Right cardiac atrium (tissue), 5 donors: ENCODE data around the gene EGFR. TPM values are rescaled to one million over a fixed set of nuclear protein-coding genes. Genes with fewer than 3 reads are reported as not detected.

Experiments used
- ATAC-seq, 2 donors: fragments of 200-7000 bp; cut with Tn5 transposase; one replicate each; pipeline versions ENCODE4 v1.8.0 to v1.9.1; 2020; ENCODE audit warnings: moderate library complexity in 2 of 2, mild to moderate bottlenecking in 1 of 2
- DNase-seq, 3 donors: peaks; one replicate each; pipeline ENCODE4 v3.0.0-alpha.2; 2020
- H3K27ac ChIP-seq: one replicate; pipeline ENCODE4 v1.5.1; 2013; ENCODE audit warnings: mild to moderate bottlenecking, low read length, control low read depth, moderate library complexity
- H3K27me3 ChIP-seq: one replicate; pipeline ENCODE4 v1.6.1; 2013; ENCODE audit not compliant: control insufficient read depth, insufficient read depth
- H3K4me1 ChIP-seq: one replicate; pipeline ENCODE4 v1.6.1; 2013; ENCODE audit warnings: low read length; ENCODE audit not compliant: control insufficient read depth, insufficient read depth
- H3K4me3 ChIP-seq: one replicate; pipeline ENCODE4 v1.5.1; 2013; ENCODE audit warnings: low read length, control low read depth
- H3K9me3 ChIP-seq: one replicate; pipeline ENCODE4 v1.6.1; 2013; ENCODE audit warnings: low read length; ENCODE audit not compliant: control insufficient read depth
- WGBS: extraction: QIAGEN DNeasy Blood & Tissue Kit; methylation state at CpG from one replicate; pipeline ENCODE4 v1.1.7; 2013; 5-methylcytosine and 5-hydroxymethylcytosine counted together
- intact Hi-C, 4 donors: fragments of 100-400 bp; cut with DNase I; formaldehyde crosslinking; loops; one replicate each; pipeline versions ENCODE4 v1.11.0 to v1.14.0; 2022 to 2023
- polyA plus RNA-seq: library from polyadenylated mRNA; stranded (reverse); fragments of 200-250 nt; gene quantifications from one replicate; pipeline ENCODE4 v1.2.3, GENCODE V29; 2013
- total RNA-seq, 4 donors: library from RNA; stranded (reverse); fragmentation: NEBNext Ultra II Directional; extraction: Animal tissue kit (Norgen Biotek cat#: 25700); gene quantifications; one replicate each; pipeline ENCODE4 v1.2.1, GENCODE V29; 2021
- donor health status: healthy with polysubstance abuse.
- donor health status: DM: no; HTN: yes; CAD: no.
- donor health status: DM: no; HTN: no; CAD: no.
- donor health status: DM: no; HTN: yes; CAD: no; lungs with severe emphysema.
- donor health status: DM: yes; HTN: yes; CAD: no.

The EGFR gene
- total and polyA plus RNA-seq, 5 donors: 4.2 to 21.8 (median 14.8) TPM

- no peaks in the 10 kb centered on the region for H3K27me3 ChIP-seq
- no peaks in the 10 kb centered on the region for H3K9me3 ChIP-seq
- peaks cover 44% of the 10 kb centered on the region for H3K4me1 ChIP-seq
- peak overlapping the region; percentile 96 for H3K27ac ChIP-seq
- peak in 1 of 2 donors; percentile 23 for ATAC-seq
- peak; percentile 55 to 80 (median 69) for DNase-seq
- WGBS: 62% methylated on average over 15 of the region's 15 CpGs
- intact Hi-C loops: no loop called here
- H3K4me3 ChIP-seq: no peak overlapping the region
Observed at GRCh38 chr7:55130395-55131141, 111.8 kb downstream of the EGFR start.

GRCh38 chr7:55131142-55131929, 112.5 kb downstream of the EGFR start:
- H3K27me3 ChIP-seq: no peaks in the 10 kb centered on the region
- DNase-seq: peak in 1 of 3 donors; percentile 41

GRCh38 chr7:55132550-55132889, 113.7 kb downstream of the EGFR start:
- ATAC-seq (no peak), DNase-seq (no peak)
- intact Hi-C loops: no loop called here
- no peaks in the 10 kb centered on the region for H3K27me3 ChIP-seq
- peaks cover 38% of the 10 kb centered on the region for H3K4me1 ChIP-seq
- no peak overlapping the region for H3K27ac ChIP-seq
- WGBS: 97% methylated on average over 5 of the region's 5 CpGs
- H3K9me3 ChIP-seq: no peaks in the 10 kb centered on the region
- no peak overlapping the region for H3K4me3 ChIP-seq

More at GRCh38 chr7:55131142-55131929, 112.5 kb downstream of the EGFR start:
- peak overlapping the region; percentile 96 for H3K27ac ChIP-seq
- no peak overlapping the region for H3K4me3 ChIP-seq
- no peaks in the 10 kb centered on the region for H3K9me3 ChIP-seq
- WGBS: 83% methylated on average over 17 of the region's 17 CpGs
- ATAC-seq: no peak
- intact Hi-C loops: no loop called here
- H3K4me1 ChIP-seq: peaks cover 38% of the 10 kb centered on the region

- DNase-seq (no peak), ATAC-seq (peak in 1 of 2 donors; percentile 43)
- Histone ChIP-seq H3K4me1 (peaks cover 34% of the 10 kb centered on the region), H3K9me3 (no peaks in the 10 kb centered on the region), H3K27ac (peak overlapping the region; percentile 94), H3K4me3 (no peak overlapping the region), H3K27me3 (no peaks in the 10 kb centered on the region)
- 73% methylated on average over 10 of the region's 10 CpGs for WGBS
- intact Hi-C loops: no loop called here
Observed at GRCh38 chr7:55132890-55133551, 114.2 kb downstream of the EGFR start.

GRCh38 chr7:55133630-55134358, 115.0 kb downstream of the EGFR start:
- 42% methylated on average over 16 of the region's 16 CpGs for WGBS
- DNase-seq: peak; percentile 79 to 86 (median 85)
- Histone ChIP-seq H3K27me3 (no peaks in the 10 kb centered on the region), H3K27ac (peak overlapping the region; percentile 94), H3K4me3 (no peak overlapping the region), H3K4me1 (peaks cover 33% of the 10 kb centered on the region), H3K9me3 (no peaks in the 10 kb centered on the region)
- peak; percentile 84 to 95 for ATAC-seq
- intact Hi-C loops: no loop called here

GRCh38 chr7:55134359-55134725, 115.5 kb downstream of the EGFR start:
- intact Hi-C loops: no loop called here
- peaks cover 30% of the 10 kb centered on the region for H3K4me1 ChIP-seq

GRCh38 chr7:55134786-55135185, 116.0 kb downstream of the EGFR start:
- Histone ChIP-seq H3K4me1 (peaks cover 25% of the 10 kb centered on the region), H3K27me3 (no peaks in the 10 kb centered on the region)
- 92% methylated on average over 2 of the region's 2 CpGs for WGBS

More at GRCh38 chr7:55134359-55134725, 115.5 kb downstream of the EGFR start:
- DNase-seq (no peak), ATAC-seq (no peak)
- H3K9me3 ChIP-seq: no peaks in the 10 kb centered on the region
- H3K27me3 ChIP-seq: no peaks in the 10 kb centered on the region
- peak overlapping the region; percentile 94 for H3K27ac ChIP-seq
- no peak overlapping the region for H3K4me3 ChIP-seq
- 84% methylated on average over 4 of the region's 4 CpGs for WGBS

GRCh38 chr7:55135462-55135861, 116.6 kb downstream of the EGFR start:
- intact Hi-C loops: no loop called here
- no peak overlapping the region for H3K27ac ChIP-seq
- H3K9me3 ChIP-seq: no peaks in the 10 kb centered on the region
- H3K4me1 ChIP-seq: peaks cover 26% of the 10 kb centered on the region
- DNase-seq (no peak), ATAC-seq (no peak)
- no peaks in the 10 kb centered on the region for H3K27me3 ChIP-seq
- no peak overlapping the region for H3K4me3 ChIP-seq

More at GRCh38 chr7:55134786-55135185, 116.0 kb downstream of the EGFR start:
- no peak for ATAC-seq
- H3K27ac ChIP-seq: no peak overlapping the region
- intact Hi-C loops: no loop called here
- DNase-seq: no peak
- H3K4me3 ChIP-seq: no peak overlapping the region
- no peaks in the 10 kb centered on the region for H3K9me3 ChIP-seq

GRCh38 chr7:55138663-55139062, 119.8 kb downstream of the EGFR start:
- Histone ChIP-seq H3K4me3 (no peak overlapping the region), H3K27ac (no peak overlapping the region), H3K9me3 (no peaks in the 10 kb centered on the region), H3K4me1 (peaks cover 9% of the 10 kb centered on the region), H3K27me3 (no peaks in the 10 kb centered on the region)
- 90% methylated on average over 2 of the region's 2 CpGs for WGBS
- ATAC-seq (no peak), DNase-seq (no peak)
- intact Hi-C loops: no loop called here

GRCh38 chr7:55140221-55140940, 121.6 kb downstream of the EGFR start:
- WGBS: 28% methylated on average over 8 of the region's 8 CpGs
- H3K27ac ChIP-seq: peak overlapping the region; percentile 45
- no peaks in the 10 kb centered on the region for H3K27me3 ChIP-seq
- no peaks in the 10 kb centered on the region for H3K9me3 ChIP-seq
- intact Hi-C loops: loop anchor here in 1 of 4 donors (10.0 kb wide), 1 partner anchor 114 kb away; no protein-coding TSS in a partner anchor
- H3K4me1 ChIP-seq: peaks cover 4% of the 10 kb centered on the region
- peak; percentile 82 to 89 for ATAC-seq
- DNase-seq: peak; percentile 56 to 80 (median 76)
- H3K4me3 ChIP-seq: no peak overlapping the region
